ENCODE results near the gene ZBTB42.

Gene ZBTB42

GRCh38 chr14:104755621-104756020, 45.3 kb upstream of the ZBTB42 start:
- H2AFZ ChIP-seq (ENCODE audit: low read depth, low read length): no peak overlapping the region
- no peak overlapping the region for H3K4ac ChIP-seq (ENCODE audit: low read depth in 1 of 2, low read length in 2 of 2)
- H3K23ac ChIP-seq (ENCODE audit: low read length in 2 of 2): no peak overlapping the region
- no peak overlapping the region for H2BK12ac ChIP-seq (ENCODE audit: low read length in 2 of 2)
- H3K4me3 ChIP-seq (ENCODE audit: insufficient read depth in 1 of 2, low read depth in 1 of 2, low read length in 2 of 2): no peak overlapping the region
- 96% methylated on average over 11 of the region's 11 CpGs for WGBS
- H3K18ac ChIP-seq (ENCODE audit: low read depth in 1 of 2, low read length in 2 of 2): no peak overlapping the region
- no peak overlapping the region for H4K91ac ChIP-seq (ENCODE audit: low read length)
- no peaks in the 10 kb centered on the region for H3K27me3 ChIP-seq (ENCODE audit: control insufficient read depth in 1 of 2, insufficient read depth in 1 of 2, low read length in 2 of 2)
- DNase-seq: no peak
- peaks cover 43% of the 10 kb centered on the region for H3K79me1 ChIP-seq (replicated peaks; ENCODE audit: low read length, poor library complexity, severe bottlenecking)
- H2BK120ac ChIP-seq (ENCODE audit: low read depth, low read length): no peak overlapping the region
- no peak overlapping the region for H4K8ac ChIP-seq (ENCODE audit: low read length)
- H3K27ac ChIP-seq (ENCODE audit: low read length, poor library complexity, severe bottlenecking): no peak overlapping the region
- no peak overlapping the region for H3K14ac ChIP-seq (ENCODE audit: low read length in 2 of 2)
- no peak overlapping the region for H2AK5ac ChIP-seq (ENCODE audit: low read length, severe bottlenecking)
- no peak overlapping the region for H3K4me2 ChIP-seq (ENCODE audit: low read length, poor library complexity, severe bottlenecking)
- peaks cover 22% of the 10 kb centered on the region for H3K4me1 ChIP-seq (ENCODE audit: control insufficient read depth, insufficient read depth, low read depth, low read length)
- peak overlapping the region; percentile 97 for H3K9ac ChIP-seq (ENCODE audit: low read length)
- H2BK5ac ChIP-seq (ENCODE audit: low read depth, low read length, poor library complexity, severe bottlenecking): no peak overlapping the region
- H3K9me3 ChIP-seq (ENCODE audit: control insufficient read depth, low read length): no peaks in the 10 kb centered on the region
- no peak overlapping the region for H2BK15ac ChIP-seq (ENCODE audit: low read depth, poor library complexity, severe bottlenecking)
- peaks cover 52 to 57% of the 10 kb centered on the region in 2 experiments for H3K36me3 ChIP-seq (ENCODE audit: control insufficient read depth in 1 of 2, insufficient read depth in 2 of 2, low read depth in 1 of 2, low read length in 2 of 2)

- H4K91ac ChIP-seq (ENCODE audit: low read length): no peak overlapping the region
- H3K4me1 ChIP-seq (ENCODE audit: control insufficient read depth, insufficient read depth, low read depth, low read length): peaks cover 26% of the 10 kb centered on the region
- H3K9me3 ChIP-seq (ENCODE audit: control insufficient read depth, low read length): no peaks in the 10 kb centered on the region
- no peak overlapping the region for H3K14ac ChIP-seq (ENCODE audit: low read length in 2 of 2)
- H3K4me3 ChIP-seq (ENCODE audit: insufficient read depth in 1 of 2, low read depth in 1 of 2, low read length in 2 of 2): no peak overlapping the region
- no peak overlapping the region for H4K8ac ChIP-seq (ENCODE audit: low read length)
- H3K18ac ChIP-seq (ENCODE audit: low read depth in 1 of 2, low read length in 2 of 2): no peak overlapping the region
- H3K9ac ChIP-seq (ENCODE audit: low read length): no peak overlapping the region
- H2BK12ac ChIP-seq (ENCODE audit: low read length in 2 of 2): no peak overlapping the region
- H3K36me3 ChIP-seq (ENCODE audit: control insufficient read depth in 1 of 2, insufficient read depth in 2 of 2, low read depth in 1 of 2, low read length in 2 of 2): peaks cover 61 to 66% of the 10 kb centered on the region in 2 experiments
- H2BK5ac ChIP-seq (ENCODE audit: low read depth, low read length, poor library complexity, severe bottlenecking): no peak overlapping the region
- no peak for DNase-seq
- WGBS: 95% methylated on average over 27 of the region's 27 CpGs
- H3K27ac ChIP-seq (ENCODE audit: low read length, poor library complexity, severe bottlenecking): no peak overlapping the region
- no peak overlapping the region for H2BK15ac ChIP-seq (ENCODE audit: low read depth, poor library complexity, severe bottlenecking)
- no peaks in the 10 kb centered on the region for H3K27me3 ChIP-seq (ENCODE audit: control insufficient read depth in 1 of 2, insufficient read depth in 1 of 2, low read length in 2 of 2)
- H3K23ac ChIP-seq (ENCODE audit: low read length in 2 of 2): no peak overlapping the region
- H2AFZ ChIP-seq (ENCODE audit: low read depth, low read length): no peak overlapping the region
- no peak overlapping the region for H3K4ac ChIP-seq (ENCODE audit: low read depth in 1 of 2, low read length in 2 of 2)
- H3K4me2 ChIP-seq (ENCODE audit: low read length, poor library complexity, severe bottlenecking): no peak overlapping the region
- H3K79me1 ChIP-seq (replicated peaks; ENCODE audit: low read length, poor library complexity, severe bottlenecking): peaks cover 51% of the 10 kb centered on the region
- no peak overlapping the region for H2AK5ac ChIP-seq (ENCODE audit: low read length, severe bottlenecking)
- H2BK120ac ChIP-seq (ENCODE audit: low read depth, low read length): no peak overlapping the region
Measured at GRCh38 chr14:104756477-104757237, 44.2 kb upstream of the ZBTB42 start.

GRCh38 chr14:104757238-104757585, 43.7 kb upstream of the ZBTB42 start:
- DNase-seq: no peak
- Histone ChIP-seq H3K9me3 (ENCODE audit: control insufficient read depth, low read length) (no peaks in the 10 kb centered on the region), H2AFZ (ENCODE audit: low read depth, low read length) (no peak overlapping the region), H2BK5ac (ENCODE audit: low read depth, low read length, poor library complexity, severe bottlenecking) (no peak overlapping the region), H3K18ac (ENCODE audit: low read depth in 1 of 2, low read length in 2 of 2) (no peak overlapping the region), H3K27ac (ENCODE audit: low read length, poor library complexity, severe bottlenecking) (no peak overlapping the region), H2BK12ac (ENCODE audit: low read length in 2 of 2) (no peak overlapping the region), H2BK15ac (ENCODE audit: low read depth, poor library complexity, severe bottlenecking) (no peak overlapping the region), H3K9ac (ENCODE audit: low read length) (no peak overlapping the region), H4K91ac (ENCODE audit: low read length) (no peak overlapping the region), H3K4me1 (ENCODE audit: control insufficient read depth, insufficient read depth, low read depth, low read length) (peaks cover 23% of the 10 kb centered on the region), H2AK5ac (ENCODE audit: low read length, severe bottlenecking) (no peak overlapping the region), H3K36me3 (ENCODE audit: control insufficient read depth in 1 of 2, insufficient read depth in 2 of 2, low read depth in 1 of 2, low read length in 2 of 2) (peaks cover 65 to 66% of the 10 kb centered on the region in 2 experiments), H2BK120ac (ENCODE audit: low read depth, low read length) (no peak overlapping the region), H3K79me1 (replicated peaks; ENCODE audit: low read length, poor library complexity, severe bottlenecking) (peaks cover 50% of the 10 kb centered on the region), H3K4me3 (ENCODE audit: insufficient read depth in 1 of 2, low read depth in 1 of 2, low read length in 2 of 2) (no peak overlapping the region), H3K4me2 (ENCODE audit: low read length, poor library complexity, severe bottlenecking) (no peak overlapping the region), H3K4ac (ENCODE audit: low read depth in 1 of 2, low read length in 2 of 2) (no peak overlapping the region), H3K23ac (ENCODE audit: low read length in 2 of 2) (no peak overlapping the region), H3K14ac (ENCODE audit: low read length in 2 of 2) (no peak overlapping the region), H3K27me3 (ENCODE audit: control insufficient read depth in 1 of 2, insufficient read depth in 1 of 2, low read length in 2 of 2) (no peaks in the 10 kb centered on the region), H4K8ac (ENCODE audit: low read length) (no peak overlapping the region)
- WGBS: 95% methylated on average over 10 of the region's 10 CpGs

GRCh38 chr14:104757681-104758392, 43.1 kb upstream of the ZBTB42 start:
- H4K91ac ChIP-seq (ENCODE audit: low read length): no peak overlapping the region
- H3K4me2 ChIP-seq (ENCODE audit: low read length, poor library complexity, severe bottlenecking): no peak overlapping the region
- peaks cover 66 to 67% of the 10 kb centered on the region in 2 experiments for H3K36me3 ChIP-seq (ENCODE audit: control insufficient read depth in 1 of 2, insufficient read depth in 2 of 2, low read depth in 1 of 2, low read length in 2 of 2)
- H3K23ac ChIP-seq (ENCODE audit: low read length in 2 of 2): no peak overlapping the region
- peaks cover 22% of the 10 kb centered on the region for H3K4me1 ChIP-seq (ENCODE audit: control insufficient read depth, insufficient read depth, low read depth, low read length)
- H3K79me1 ChIP-seq (replicated peaks; ENCODE audit: low read length, poor library complexity, severe bottlenecking): peaks cover 50% of the 10 kb centered on the region
- H3K4me3 ChIP-seq (ENCODE audit: insufficient read depth in 1 of 2, low read depth in 1 of 2, low read length in 2 of 2): no peak overlapping the region
- no peak overlapping the region for H2AFZ ChIP-seq (ENCODE audit: low read depth, low read length)
- WGBS: 96% methylated on average over 19 of the region's 19 CpGs
- no peak overlapping the region for H3K18ac ChIP-seq (ENCODE audit: low read depth in 1 of 2, low read length in 2 of 2)
- no peak overlapping the region for H3K4ac ChIP-seq (ENCODE audit: low read depth in 1 of 2, low read length in 2 of 2)
- no peak overlapping the region for H3K9ac ChIP-seq (ENCODE audit: low read length)
- H3K27me3 ChIP-seq (ENCODE audit: control insufficient read depth in 1 of 2, insufficient read depth in 1 of 2, low read length in 2 of 2): no peaks in the 10 kb centered on the region
- no peak overlapping the region for H2BK12ac ChIP-seq (ENCODE audit: low read length in 2 of 2)
- H3K9me3 ChIP-seq (ENCODE audit: control insufficient read depth, low read length): no peaks in the 10 kb centered on the region
- no peak overlapping the region for H2BK15ac ChIP-seq (ENCODE audit: low read depth, poor library complexity, severe bottlenecking)
- H2AK5ac ChIP-seq (ENCODE audit: low read length, severe bottlenecking): no peak overlapping the region
- no peak overlapping the region for H4K8ac ChIP-seq (ENCODE audit: low read length)
- H3K27ac ChIP-seq (ENCODE audit: low read length, poor library complexity, severe bottlenecking): no peak overlapping the region
- no peak overlapping the region for H2BK120ac ChIP-seq (ENCODE audit: low read depth, low read length)
- no peak for DNase-seq
- no peak overlapping the region for H3K14ac ChIP-seq (ENCODE audit: low read length in 2 of 2)
- no peak overlapping the region for H2BK5ac ChIP-seq (ENCODE audit: low read depth, low read length, poor library complexity, severe bottlenecking)
